ENCODE data around the gene IKZF3.
"Not testable (repeated sequence)": the region's sequence is repeated elsewhere in the genome, so short reads cannot be mapped to it uniquely, and the experiment has no call there.

IKZF3 gene

GRCh38 chr17:39782481-39782880 is 81.6 kb downstream of the IKZF3 start:
- no peak overlapping the region for H3K4me3 Mint-ChIP-seq
- H3K27ac Mint-ChIP-seq, result peak overlapping the region; percentile 73
- H3K4me1 Mint-ChIP-seq, result peaks cover 76% of the 10 kb centered on the region
- H3K36me3 Mint-ChIP-seq, result peaks cover 30% of the 10 kb centered on the region
- no peaks in the 10 kb centered on the region for H3K27me3 Mint-ChIP-seq
- no peaks in the 10 kb centered on the region for H3K9me3 Mint-ChIP-seq

GRCh38 chr17:39781861-39782213 is 82.3 kb downstream of the IKZF3 start:
- Mint-ChIP-seq H3K27me3 (no peaks in the 10 kb centered on the region), H3K27ac (peak overlapping the region; percentile 73), H3K4me1 (peaks cover 76% of the 10 kb centered on the region), H3K4me3 (peak overlapping the region; percentile 33), H3K36me3 (peaks cover 27% of the 10 kb centered on the region), H3K9me3 (no peaks in the 10 kb centered on the region)

- Mint-ChIP-seq H3K27me3 (no peaks in the 10 kb centered on the region), H3K27ac (peak overlapping the region; percentile 77), H3K9me3 (no peaks in the 10 kb centered on the region), H3K4me1 (peaks cover 81% of the 10 kb centered on the region), H3K4me3 (peak overlapping the region; percentile 60), H3K36me3 (peaks cover 30% of the 10 kb centered on the region)
Measured at GRCh38 chr17:39781031-39781860, 82.9 kb downstream of the IKZF3 start.

- peak overlapping the region; percentile 93 for H3K27ac Mint-ChIP-seq
- H3K27me3 Mint-ChIP-seq, result no peaks in the 10 kb centered on the region
- H3K4me1 Mint-ChIP-seq, result peaks cover 88% of the 10 kb centered on the region
- H3K9me3 Mint-ChIP-seq, result no peaks in the 10 kb centered on the region
- H3K36me3 Mint-ChIP-seq, result peaks cover 28% of the 10 kb centered on the region
- H3K4me3 Mint-ChIP-seq, result peak overlapping the region; percentile 90
Measured at GRCh38 chr17:39777534-39778365, 86.4 kb downstream of the IKZF3 start.

- peaks cover 88% of the 10 kb centered on the region for H3K4me1 Mint-ChIP-seq
- no peaks in the 10 kb centered on the region for H3K9me3 Mint-ChIP-seq
- H3K4me3 Mint-ChIP-seq, result peak overlapping the region; percentile 90
- peak overlapping the region; percentile 93 for H3K27ac Mint-ChIP-seq
- peaks cover 32% of the 10 kb centered on the region for H3K36me3 Mint-ChIP-seq
- no peaks in the 10 kb centered on the region for H3K27me3 Mint-ChIP-seq
Measured at GRCh38 chr17:39776252-39776651, 87.9 kb downstream of the IKZF3 start.

GRCh38 chr17:39775031-39775430 is 89.1 kb downstream of the IKZF3 start:
- Mint-ChIP-seq H3K27me3 (no peaks in the 10 kb centered on the region), H3K4me1 (peaks cover 91% of the 10 kb centered on the region), H3K36me3 (peaks cover 33% of the 10 kb centered on the region), H3K9me3 (no peaks in the 10 kb centered on the region), H3K27ac (peak overlapping the region; percentile 95), H3K4me3 (peak overlapping the region; percentile 79)

GRCh38 chr17:39774047-39774446 is 90.1 kb downstream of the IKZF3 start:
- peaks cover 35% of the 10 kb centered on the region for H3K36me3 Mint-ChIP-seq
- peak overlapping the region; percentile 97 for H3K27ac Mint-ChIP-seq
- peaks cover 96% of the 10 kb centered on the region for H3K4me1 Mint-ChIP-seq

GRCh38 chr17:39772987-39773934 is 90.9 kb downstream of the IKZF3 start:
- no peaks in the 10 kb centered on the region for H3K9me3 Mint-ChIP-seq
- no peaks in the 10 kb centered on the region for H3K27me3 Mint-ChIP-seq
- peak overlapping the region; percentile 75 for H3K4me3 Mint-ChIP-seq
- H3K4me1 Mint-ChIP-seq, result peaks cover 96% of the 10 kb centered on the region
- H3K36me3 Mint-ChIP-seq, result peaks cover 39% of the 10 kb centered on the region
- H3K27ac Mint-ChIP-seq, result peak overlapping the region; percentile 99

More at GRCh38 chr17:39774047-39774446, 90.1 kb downstream of the IKZF3 start:
- Mint-ChIP-seq H3K27me3 (no peaks in the 10 kb centered on the region), H3K4me3 (peak overlapping the region; percentile 82), H3K9me3 (no peaks in the 10 kb centered on the region)

- H3K36me3 Mint-ChIP-seq, result peaks cover 41% of the 10 kb centered on the region
- H3K27ac Mint-ChIP-seq, result peak overlapping the region; percentile 99
- H3K9me3 Mint-ChIP-seq, result no peaks in the 10 kb centered on the region
- peaks cover 96% of the 10 kb centered on the region for H3K4me1 Mint-ChIP-seq
- no peaks in the 10 kb centered on the region for H3K27me3 Mint-ChIP-seq
- H3K4me3 Mint-ChIP-seq, result peak overlapping the region; percentile 70
Measured at GRCh38 chr17:39772415-39772814, 91.7 kb downstream of the IKZF3 start.

- Mint-ChIP-seq H3K9me3 (no peaks in the 10 kb centered on the region), H3K4me3 (peak overlapping the region; percentile 63), H3K36me3 (peaks cover 53% of the 10 kb centered on the region), H3K4me1 (peaks cover 99% of the 10 kb centered on the region), H3K27ac (peak overlapping the region; percentile 99), H3K27me3 (no peaks in the 10 kb centered on the region)
Measured at GRCh38 chr17:39769974-39770587, 94.0 kb downstream of the IKZF3 start.

- Mint-ChIP-seq H3K9me3 (no peaks in the 10 kb centered on the region), H3K27me3 (no peaks in the 10 kb centered on the region), H3K4me1 (peaks cover 85% of the 10 kb centered on the region), H3K36me3 (peaks cover 51% of the 10 kb centered on the region), H3K27ac (peak overlapping the region; percentile 99), H3K4me3 (peak overlapping the region; percentile 54)
Measured at GRCh38 chr17:39767147-39767546, 97.0 kb downstream of the IKZF3 start.

- Mint-ChIP-seq H3K27ac (peak overlapping the region; percentile 60), H3K9me3 (no peaks in the 10 kb centered on the region), H3K4me3 (no peak overlapping the region), H3K27me3 (no peaks in the 10 kb centered on the region), H3K4me1 (peaks cover 75% of the 10 kb centered on the region), H3K36me3 (peaks cover 47% of the 10 kb centered on the region)
Measured at GRCh38 chr17:39765766-39766165, 98.3 kb downstream of the IKZF3 start.

GRCh38 chr17:39765175-39765574 is 98.9 kb downstream of the IKZF3 start:
- no peak overlapping the region for H3K4me3 Mint-ChIP-seq
- peak overlapping the region; percentile 60 for H3K27ac Mint-ChIP-seq
- H3K4me1 Mint-ChIP-seq, result peaks cover 71% of the 10 kb centered on the region
- peaks cover 47% of the 10 kb centered on the region for H3K36me3 Mint-ChIP-seq
- H3K9me3 Mint-ChIP-seq, result no peaks in the 10 kb centered on the region
- H3K27me3 Mint-ChIP-seq, result no peaks in the 10 kb centered on the region

GRCh38 chr17:39764171-39764570 is 99.9 kb downstream of the IKZF3 start:
- H3K9me3 Mint-ChIP-seq, H3K27ac Mint-ChIP-seq, H3K4me3 Mint-ChIP-seq, H3K27me3 Mint-ChIP-seq: not testable (repeated sequence)
- H3K4me1 Mint-ChIP-seq, result peaks cover 67% of the 10 kb centered on the region
- H3K36me3 Mint-ChIP-seq, result peaks cover 45% of the 10 kb centered on the region
